ENCODE results near the gene EXOSC6.
"Not testable (repeated sequence)": the region's sequence is repeated elsewhere in the genome, so short reads cannot be mapped to it uniquely, and the experiment has no call there.

Gene EXOSC6

DNA sequence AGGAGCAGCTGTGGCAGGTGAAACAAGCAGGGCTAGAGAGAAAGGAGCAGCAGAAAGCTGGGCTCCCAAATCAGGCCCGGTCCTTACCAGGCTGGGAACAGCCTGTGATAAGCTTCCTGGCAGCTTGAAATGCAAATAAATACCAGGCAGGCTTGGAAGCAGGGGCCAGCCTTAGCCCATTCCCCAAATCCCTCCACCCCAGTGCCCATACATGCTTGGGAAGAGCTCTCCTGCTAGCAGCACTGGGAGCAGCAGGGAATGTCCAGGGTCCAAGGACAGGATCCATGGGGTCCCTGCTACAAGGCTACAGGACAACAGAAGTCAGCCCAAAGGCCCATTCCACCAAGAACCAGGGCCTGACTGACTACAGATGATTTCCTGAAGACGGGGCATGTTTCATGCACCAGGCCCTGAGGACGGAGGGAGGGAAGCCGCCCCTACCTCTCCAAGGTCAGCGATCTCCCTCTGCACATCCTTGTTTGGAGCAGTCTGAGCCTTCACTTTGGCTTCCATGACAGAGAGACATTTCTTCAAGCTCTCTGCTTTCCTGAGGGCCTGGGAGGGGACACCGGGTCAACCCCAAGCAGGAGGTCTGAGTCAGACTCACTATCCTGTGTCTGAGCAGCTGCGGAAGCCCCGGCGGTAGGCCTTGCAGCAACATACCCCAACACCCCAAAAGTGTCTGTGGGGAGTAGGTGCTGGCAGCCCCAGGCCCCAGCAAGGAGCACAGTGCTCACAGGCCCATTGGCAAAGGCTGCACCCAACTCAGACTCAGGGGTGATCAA is 2.6 kb upstream of the EXOSC6 start:
- DNase-seq (ENCODE audit: low read depth) = no peak

DNA sequence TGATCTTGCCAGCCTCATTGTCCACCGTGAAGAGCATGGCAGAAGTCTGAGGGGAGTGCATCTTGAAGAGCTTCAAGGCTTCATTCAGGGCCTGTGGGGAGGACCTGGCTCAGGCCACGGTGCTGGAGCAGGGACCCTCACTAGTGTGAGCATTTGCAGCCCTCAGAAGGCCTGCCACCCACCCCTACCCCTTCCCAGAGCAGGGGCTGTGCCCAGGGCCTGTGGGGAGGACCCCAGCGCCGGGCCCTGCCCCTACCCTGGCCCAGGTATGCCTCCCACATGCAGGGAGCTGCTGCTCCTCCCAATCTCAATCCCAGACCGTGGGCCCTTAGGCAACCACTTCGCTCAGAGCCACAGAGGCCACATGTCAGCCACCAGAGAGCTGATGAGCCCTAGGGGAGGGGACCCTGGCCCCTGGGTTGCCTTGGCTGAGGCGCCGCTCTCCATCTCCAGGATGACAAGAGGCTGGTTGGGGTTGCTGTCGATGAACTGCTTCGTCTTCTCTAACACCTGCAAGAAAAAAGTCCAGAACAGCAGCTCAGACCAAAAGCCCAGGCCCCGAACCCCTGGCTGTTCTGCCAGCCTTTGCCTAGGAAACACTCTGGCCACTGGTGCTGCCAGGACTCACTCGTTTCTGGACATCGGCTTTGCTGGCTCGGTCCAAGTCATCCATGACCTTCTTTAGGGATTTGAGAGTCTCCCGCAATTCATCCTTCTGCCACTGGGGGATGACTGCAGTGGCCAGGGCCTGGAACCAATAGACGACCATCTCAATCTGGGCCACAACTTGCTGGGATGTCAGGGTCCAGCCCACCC is 1.8 kb upstream of the EXOSC6 start:
- DNase-seq (ENCODE audit: low read depth) = no peak

- DNase-seq (ENCODE audit: low read depth) = no peak
Measured at GRCh38 chr16:70252355-70252988, 732 bp upstream of the EXOSC6 start.

GRCh38 chr16:70250748-70251628 is 752 bp downstream of the EXOSC6 start:
- DNase-seq (ENCODE audit: low read depth) = peak; percentile 23

GRCh38 chr16:70249697-70250096 is 2.0 kb downstream of the EXOSC6 start:
- not testable (repeated sequence) for DNase-seq (ENCODE audit: low read depth)

GRCh38 chr16:70238773-70239172 is 13.0 kb downstream of the EXOSC6 start:
- DNase-seq (ENCODE audit: low read depth) = not testable (repeated sequence)

DNA sequence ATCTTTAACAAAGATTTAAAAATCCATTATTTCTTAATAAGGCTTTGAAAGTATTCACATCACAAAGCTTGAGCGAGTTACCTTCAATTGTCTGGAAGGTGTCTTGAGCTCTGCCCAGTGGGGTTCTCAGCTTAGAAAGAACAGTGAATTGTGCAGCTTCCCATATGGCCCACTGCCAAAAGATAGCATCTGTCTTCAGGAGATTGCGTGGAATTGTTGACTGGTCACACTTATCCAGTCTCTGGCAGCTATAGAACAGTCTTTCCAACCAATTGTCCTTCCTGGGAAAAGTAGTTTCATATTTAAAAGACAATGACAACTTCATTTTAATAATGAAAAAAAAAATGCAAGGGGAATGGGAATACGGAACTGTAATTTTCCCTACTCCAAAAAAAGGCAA is 19.9 kb downstream of the EXOSC6 start:
- not testable (repeated sequence) for DNase-seq (ENCODE audit: low read depth)

- DNase-seq (ENCODE audit: low read depth) = not testable (repeated sequence)
Measured at GRCh38 chr16:70226024-70226423, 25.7 kb downstream of the EXOSC6 start.

GRCh38 chr16:70225430-70225829 is 26.3 kb downstream of the EXOSC6 start:
- DNase-seq (ENCODE audit: low read depth) = not testable (repeated sequence)

DNA sequence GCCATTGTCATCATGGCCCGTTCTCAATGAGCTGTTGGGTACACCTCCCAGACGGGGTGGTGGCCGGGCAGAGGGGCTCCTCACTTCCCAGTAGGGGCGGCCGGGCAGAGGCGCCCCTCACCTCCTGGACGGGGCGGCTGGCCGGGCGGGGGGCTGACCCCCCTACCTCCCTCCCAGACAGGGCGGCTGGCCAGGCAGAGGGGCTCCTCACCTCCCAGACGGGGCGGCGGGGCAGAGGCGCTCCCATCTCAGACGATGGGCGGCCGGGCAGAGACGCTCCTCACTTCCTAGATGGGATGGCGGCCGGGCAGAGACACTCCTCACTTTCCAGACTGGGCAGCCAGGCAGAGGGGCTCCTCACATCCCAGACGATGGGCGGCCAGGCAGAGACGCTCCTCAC is 27.1 kb downstream of the EXOSC6 start:
- DNase-seq (ENCODE audit: low read depth) = not testable (repeated sequence)

DNA sequence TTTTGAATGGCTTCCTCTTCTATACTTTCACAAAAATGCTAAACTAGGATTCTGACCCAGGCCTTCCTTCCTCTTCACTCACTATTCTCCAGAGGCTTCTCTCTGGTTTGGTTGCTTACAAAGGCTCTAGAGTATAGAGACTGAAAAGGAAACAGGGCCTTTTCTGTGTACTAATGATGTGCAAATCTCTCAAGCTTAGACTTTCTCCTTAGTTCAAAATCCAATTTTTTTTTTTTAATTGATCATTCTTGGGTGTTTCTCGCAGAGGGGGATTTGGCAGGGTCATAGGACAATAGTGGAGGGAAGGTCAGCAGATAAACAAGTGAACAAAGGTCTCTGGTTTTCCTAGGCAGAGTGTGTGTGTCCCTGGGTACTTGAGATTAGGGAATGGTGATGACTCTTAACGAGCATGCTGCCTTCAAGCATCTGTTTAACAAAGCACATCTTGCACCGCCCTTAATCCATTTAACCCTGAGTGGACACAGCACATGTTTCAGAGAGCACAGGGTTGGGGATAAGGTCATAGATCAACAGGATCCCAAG is 27.7 kb downstream of the EXOSC6 start:
- DNase-seq (ENCODE audit: low read depth) = not testable (repeated sequence)

DNA sequence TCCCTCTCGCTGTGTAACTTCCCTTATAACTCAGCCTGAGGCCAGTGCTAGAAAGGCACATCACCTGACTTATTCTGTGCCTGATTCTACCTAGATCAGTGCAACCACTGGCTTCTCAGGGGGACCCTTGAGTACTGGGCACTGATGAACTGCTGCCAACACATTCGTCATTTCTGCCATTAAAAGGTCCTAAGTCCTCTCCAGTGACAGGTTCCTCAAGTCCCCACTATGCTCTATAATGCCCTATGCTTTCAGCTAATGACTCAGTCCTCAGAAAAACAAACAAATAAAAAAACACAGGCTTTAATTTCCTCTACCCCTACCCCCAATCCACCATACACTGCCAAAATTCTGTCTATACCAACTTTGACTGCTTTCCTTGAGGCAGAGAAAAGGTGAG is 28.5 kb downstream of the EXOSC6 start:
- not testable (repeated sequence) for DNase-seq (ENCODE audit: low read depth)

- DNase-seq (ENCODE audit: low read depth) = not testable (repeated sequence)
Measured at GRCh38 chr16:70222574-70222973, 29.2 kb downstream of the EXOSC6 start.

- DNase-seq (ENCODE audit: low read depth) = not testable (repeated sequence)
Measured at GRCh38 chr16:70218586-70218985, 33.2 kb downstream of the EXOSC6 start.

DNA sequence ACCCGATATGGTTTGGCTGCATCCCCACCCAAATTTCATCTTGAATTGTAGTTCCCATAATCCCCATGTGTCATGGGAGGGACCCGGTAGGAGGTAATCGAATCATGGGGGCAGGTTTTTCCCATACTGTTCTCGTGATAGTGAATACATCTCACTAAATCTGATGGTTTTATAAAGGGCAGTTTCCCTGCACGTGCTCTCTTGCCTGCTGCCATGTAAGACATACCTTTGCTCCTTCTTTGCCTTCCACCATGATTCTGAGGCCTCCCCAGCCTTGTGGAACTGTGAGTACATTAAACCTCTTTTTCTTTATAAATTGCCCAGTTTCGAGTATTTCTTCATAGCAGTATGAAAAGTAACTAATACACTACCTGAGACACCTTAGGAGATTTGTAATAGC is 45.4 kb downstream of the EXOSC6 start:
- not testable (repeated sequence) for DNase-seq (ENCODE audit: low read depth)

- not testable (repeated sequence) for DNase-seq (ENCODE audit: low read depth)
Measured at GRCh38 chr16:70204668-70205405, 46.9 kb downstream of the EXOSC6 start.

DNA sequence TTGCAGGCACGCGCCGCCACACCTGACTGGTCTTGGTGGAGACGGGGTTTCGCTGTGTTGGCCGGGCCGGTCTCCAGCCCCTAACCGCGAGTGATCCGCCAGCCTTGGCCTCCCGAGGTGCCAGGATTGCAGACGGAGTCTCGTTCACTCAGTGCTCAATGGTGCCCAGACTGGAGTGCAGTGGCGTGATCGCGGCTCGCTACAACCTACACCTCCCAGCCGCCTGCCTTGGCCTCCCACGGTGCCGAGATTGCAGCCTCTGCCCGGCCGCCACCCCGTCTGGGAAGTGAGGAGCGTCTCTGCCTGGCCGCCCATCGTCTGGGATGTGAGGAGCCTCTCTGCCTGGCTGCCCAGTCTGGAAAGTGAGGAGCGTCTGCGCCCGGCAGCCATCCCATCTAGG is 47.7 kb downstream of the EXOSC6 start:
- DNase-seq (ENCODE audit: low read depth) = not testable (repeated sequence)

- not testable (repeated sequence) for DNase-seq (ENCODE audit: low read depth)
Measured at GRCh38 chr16:70203508-70203907, 48.2 kb downstream of the EXOSC6 start.

- not testable (repeated sequence) for DNase-seq (ENCODE audit: low read depth)
Measured at GRCh38 chr16:70200063-70200462, 51.7 kb downstream of the EXOSC6 start.

DNA sequence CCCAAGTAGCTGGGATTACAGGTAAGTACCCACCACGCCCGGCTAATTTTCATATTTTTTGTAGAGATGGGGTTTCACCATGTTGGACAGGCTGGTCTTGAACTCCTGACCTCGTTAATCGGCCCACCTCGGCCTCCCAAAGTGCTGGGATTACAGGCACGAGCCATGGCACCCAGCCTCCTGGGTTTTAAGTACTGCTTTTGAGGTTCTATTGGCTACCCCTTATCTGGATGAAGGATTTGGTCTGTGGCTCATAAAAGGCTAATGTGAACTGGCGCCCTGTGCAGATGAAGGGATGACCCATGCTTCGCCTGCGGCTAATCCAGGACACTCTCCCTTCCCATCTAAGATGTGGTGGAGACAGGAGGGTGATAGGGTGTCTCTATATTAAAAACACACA is 52.6 kb downstream of the EXOSC6 start:
- not testable (repeated sequence) for DNase-seq (ENCODE audit: low read depth)

- DNase-seq (ENCODE audit: low read depth) = not testable (repeated sequence)
Measured at GRCh38 chr16:70198666-70199065, 53.1 kb downstream of the EXOSC6 start.
